Activated T-cell treated with anti-CD3 and anti-CD28 coated beads, Interleukin-2, amount 50 U/mL, for 1 hour (primary cell): ENCODE measurements around the gene SHTN1.

Source experiments
- DNase-seq: peaks from one replicate; pipeline ENCODE4 v3.0.0-alpha.2; 2020

Gene SHTN1

DNA sequence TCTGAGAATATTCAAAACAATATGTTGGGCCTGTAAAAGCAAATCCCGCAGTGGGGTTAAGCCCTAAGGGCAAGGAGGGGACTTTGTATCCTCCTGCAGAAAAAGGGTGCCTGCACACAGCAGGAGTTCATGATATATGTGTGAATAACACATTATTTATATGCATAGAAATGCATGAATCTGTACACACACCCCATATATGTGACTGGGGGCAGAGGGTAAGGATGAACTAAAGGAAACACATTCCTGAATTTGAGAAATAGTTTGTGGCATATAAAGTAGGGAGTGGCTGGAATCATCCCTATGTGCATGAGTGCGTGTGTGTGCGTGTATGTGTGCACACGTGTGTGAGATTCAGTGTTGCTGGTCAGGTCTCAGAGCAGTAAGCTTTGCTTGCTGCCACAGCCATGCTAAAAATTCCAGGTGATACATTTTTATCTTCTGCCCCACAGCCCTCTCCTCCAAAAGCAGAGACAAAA lies 136.8 kb downstream of the SHTN1 start:
- DNase-seq, result no peak

DNA sequence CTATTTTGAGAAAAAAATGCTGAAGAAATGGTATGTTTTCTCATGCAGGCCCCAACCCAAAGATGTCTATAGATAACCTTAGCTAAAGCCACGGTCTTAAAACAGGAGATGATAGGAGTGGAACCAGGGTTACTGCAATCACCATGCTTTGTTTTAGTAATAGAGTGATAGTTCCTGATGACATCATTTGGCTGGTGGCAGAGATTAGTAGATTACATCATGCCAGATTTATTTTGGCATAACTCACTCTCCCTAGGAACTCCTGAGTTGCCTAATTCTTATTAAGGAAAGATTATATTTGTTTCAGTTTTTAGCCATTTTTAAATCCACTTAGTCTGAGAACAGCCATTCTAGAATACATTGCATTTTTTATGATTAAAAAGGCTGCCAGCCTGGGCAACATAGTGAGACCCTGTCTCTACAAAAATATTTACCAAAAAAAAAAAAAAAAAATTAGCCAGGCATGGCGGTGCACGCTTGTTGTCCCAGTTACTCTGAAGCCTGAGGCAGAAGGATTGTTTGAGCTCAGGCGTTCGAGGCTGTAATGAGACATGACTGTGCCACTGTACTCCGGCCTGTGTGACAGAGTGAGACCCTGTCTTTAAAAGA lies 137.9 kb downstream of the SHTN1 start:
- no peak for DNase-seq

DNA sequence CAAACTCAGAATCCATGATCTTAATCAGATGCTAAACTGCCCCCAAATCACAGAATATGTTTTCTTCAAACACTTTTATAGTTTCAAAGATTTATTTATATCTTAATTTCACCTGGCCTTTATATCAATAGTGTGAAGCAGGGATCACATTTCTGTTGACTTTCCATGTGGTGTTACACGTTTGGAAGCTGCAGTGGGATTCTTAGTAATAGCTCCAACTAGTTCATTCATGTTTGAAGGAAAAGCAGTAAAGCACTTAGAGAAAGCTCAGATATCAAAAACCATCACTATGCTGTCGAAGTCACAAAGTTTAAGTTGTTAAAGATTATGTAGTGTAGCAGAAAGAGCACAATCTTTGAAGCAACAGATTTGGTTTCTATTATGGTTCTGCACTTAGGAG lies 138.9 kb downstream of the SHTN1 start:
- DNase-seq, result no peak

DNA sequence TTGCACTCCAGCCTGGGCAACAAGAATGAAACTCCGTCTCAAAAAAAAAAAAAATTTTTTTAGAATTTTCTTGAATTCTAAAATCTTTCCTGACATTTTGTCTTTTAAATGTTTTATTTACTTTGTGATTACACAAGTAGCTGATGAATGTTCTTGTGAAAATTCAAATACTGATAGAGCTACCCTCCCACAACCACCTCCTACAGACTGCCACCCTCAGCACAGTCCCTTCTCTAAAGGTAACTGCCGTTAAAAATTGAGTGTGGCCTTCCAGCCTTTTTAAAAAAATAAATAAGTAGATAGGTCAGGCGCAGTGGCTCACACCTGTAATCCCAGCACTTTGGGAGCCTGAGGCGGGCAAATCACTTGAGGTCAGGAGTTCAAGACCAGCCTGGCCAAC lies 140.6 kb downstream of the SHTN1 start:
- DNase-seq, result no peak

DNA sequence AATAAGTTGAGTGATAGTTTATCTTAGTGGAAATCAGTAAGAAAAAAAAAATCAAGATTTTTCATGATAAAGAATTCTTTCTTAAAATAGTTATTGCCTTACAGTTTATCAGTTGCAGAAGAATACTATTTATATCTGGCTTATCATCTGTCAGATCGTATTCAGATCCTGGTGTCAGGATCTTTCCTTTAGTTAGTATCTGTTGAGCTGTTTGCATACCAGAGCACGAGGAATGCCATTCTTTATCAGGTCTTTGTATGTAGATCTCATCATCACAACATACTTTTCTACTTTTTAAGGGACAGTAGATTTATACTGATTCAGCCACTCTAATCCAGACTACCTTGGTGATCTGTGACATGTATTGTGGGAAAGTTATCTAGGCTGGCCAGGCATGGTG lies 143.2 kb downstream of the SHTN1 start:
- DNase-seq, result no peak

DNA sequence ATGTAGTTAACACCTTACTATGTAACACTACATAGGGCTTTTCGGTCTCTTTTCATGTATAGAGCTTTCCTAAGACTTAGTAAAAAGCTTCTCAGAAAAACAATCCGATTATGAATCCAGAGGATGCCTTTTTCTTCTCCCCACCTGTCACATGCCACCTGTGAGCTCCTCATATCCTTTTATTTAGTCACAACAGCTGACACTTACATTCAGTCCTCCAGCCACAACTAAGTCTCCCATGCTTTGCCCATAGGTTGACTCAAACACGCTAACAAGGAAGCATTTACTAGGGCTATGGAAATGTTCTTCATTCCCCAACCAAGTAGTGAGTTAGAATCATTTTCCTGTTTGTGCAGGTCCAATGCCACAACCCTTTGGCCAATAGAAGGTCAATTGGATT lies 147.8 kb downstream of the SHTN1 start:
- no peak for DNase-seq

DNA sequence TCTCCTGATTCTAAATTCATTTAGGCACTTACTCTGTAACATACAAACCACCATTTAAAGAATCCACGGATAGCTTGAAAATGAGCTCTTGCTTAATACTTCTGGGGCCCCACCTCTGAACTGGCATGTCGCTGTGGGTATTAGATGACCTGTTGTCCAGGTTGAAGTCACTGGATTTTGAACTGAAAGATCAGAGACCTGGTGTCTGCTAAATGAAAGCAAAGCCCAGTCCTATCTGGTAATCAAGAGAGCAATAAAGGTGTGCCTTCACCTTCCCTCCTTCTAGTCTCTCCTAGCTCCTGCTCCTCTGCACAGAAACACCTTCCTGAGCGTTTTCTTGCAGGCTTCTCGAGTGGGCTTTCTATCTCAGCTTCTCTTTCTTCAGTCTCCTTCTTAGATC lies 151.3 kb downstream of the SHTN1 start:
- no peak for DNase-seq

DNA sequence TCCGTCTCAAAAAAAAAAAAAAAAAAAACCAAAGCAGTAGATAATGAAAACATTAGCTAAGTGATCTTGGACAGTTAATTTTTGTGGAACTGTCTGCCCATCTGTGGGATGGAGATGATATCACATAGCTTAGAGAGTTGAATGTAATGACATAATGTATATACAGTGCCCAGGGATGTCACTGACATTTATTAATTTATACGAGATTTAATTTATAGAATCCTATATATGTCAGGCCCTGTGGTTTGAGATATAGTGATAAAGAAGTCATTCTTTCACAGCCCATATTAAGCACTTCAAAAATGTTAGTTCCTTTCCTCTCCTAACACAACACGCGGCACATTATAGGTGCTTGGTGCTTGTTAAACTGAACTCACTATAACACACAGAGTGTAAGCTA lies 151.7 kb downstream of the SHTN1 start:
- no peak for DNase-seq

DNA sequence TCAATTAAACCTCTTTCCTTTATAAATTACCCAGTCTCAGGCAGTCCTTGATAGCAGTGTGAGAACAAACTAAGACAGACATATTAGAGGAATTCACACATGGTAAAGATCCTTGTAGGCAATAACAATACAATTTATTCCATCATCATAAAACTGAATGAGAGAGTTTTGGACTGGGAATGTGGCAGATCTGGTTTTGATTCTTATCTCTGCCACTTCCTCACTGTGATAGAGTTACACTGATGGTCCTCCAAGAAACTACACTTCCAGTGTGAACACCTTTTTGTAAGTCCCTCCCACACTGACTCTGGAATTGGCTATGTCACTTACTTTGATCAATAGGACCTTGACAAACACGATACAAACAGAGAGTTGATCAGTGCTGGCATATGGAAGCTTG lies 152.7 kb downstream of the SHTN1 start:
- DNase-seq, result no peak

DNA sequence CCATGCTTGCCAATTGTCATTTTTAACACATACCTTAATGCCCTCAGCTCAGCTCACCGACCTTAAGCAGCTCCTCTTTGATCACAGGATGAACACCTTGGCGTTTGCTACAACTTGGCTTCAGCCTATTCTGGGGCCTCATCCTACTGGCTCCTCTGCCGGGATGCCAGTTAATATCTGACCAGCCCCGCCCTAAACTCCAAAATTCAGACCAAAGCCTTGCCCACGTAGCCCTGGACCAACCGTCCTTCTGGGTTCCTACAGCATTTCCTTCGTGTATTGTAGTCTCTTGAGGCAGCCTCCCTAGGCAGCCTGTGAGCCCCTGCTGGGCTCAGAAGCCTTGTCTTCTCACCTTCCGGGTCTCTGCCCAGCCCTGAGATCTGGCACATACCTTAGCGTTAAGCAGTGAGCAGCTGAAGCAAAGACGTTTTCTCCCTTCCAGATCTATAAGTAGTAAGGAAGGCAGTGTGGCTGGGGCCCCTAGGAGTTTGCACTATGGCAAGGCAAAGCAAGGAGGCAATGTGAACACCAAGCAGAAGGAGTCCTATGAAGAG lies 154.9 kb downstream of the SHTN1 start:
- no peak for DNase-seq

DNA sequence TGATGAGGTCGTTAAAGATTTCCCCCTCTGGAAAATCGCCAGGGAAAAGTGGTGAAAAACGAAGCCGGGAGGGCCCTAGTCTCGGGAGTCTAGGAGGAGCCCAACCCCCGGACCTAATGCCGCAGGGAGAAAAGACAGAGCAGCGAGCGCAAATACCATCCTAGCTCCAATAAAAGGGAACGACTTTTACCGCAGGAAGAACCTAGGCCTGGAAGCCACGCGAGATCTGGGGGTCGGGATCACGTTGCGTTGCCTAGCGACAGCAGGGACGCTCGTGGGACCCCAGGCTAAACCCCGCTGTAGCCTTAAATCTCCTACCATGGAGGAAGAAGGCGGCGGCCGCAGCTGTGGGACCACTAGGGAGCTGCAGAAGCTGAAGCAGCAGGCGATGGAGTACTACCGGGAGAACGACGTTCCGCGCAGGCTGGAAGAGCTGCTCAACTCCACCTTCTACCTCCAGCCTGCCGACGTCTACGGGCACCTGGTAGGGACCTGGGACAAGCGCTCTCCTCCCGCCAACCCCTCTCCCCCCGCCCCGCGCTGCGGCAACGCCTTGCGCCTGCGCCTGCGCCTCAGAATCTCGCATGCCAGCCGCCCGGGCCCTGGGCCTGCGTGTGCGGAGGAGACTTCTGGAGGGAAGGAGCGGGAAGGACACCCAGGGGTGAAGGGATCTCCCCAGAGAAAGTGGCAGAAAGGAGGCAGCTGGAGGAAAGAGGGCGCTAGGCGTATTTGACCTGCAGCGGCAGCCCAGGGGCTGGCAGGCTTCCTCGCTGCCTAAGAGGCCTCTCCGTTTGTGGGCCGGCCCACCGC lies 155.5 kb downstream of the SHTN1 start, which contains the start of gene ENO4:
Gene ENO4, plus strand, starts transcription at position 252 of the 810 bp plus-strand sequence. Its CDS starts 68 bp downstream, at position 320.
- DNase-seq, result no peak

DNA sequence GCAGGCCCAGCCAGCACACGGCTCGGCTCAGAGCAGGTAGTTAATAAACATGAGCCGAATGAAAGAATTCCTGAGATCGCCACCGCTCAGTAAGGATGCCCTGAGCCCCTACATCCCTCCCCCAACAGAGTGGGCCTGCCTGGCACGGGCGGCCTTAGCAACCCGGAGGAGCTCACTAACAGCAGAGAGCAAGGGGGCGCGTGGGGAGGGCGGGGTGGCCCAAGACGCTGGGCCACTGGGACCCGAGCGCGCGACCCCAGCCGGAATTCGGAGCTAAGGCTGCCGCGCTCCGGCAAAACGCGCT lies 156.1 kb downstream of the SHTN1 start:
- DNase-seq, result no peak

DNA sequence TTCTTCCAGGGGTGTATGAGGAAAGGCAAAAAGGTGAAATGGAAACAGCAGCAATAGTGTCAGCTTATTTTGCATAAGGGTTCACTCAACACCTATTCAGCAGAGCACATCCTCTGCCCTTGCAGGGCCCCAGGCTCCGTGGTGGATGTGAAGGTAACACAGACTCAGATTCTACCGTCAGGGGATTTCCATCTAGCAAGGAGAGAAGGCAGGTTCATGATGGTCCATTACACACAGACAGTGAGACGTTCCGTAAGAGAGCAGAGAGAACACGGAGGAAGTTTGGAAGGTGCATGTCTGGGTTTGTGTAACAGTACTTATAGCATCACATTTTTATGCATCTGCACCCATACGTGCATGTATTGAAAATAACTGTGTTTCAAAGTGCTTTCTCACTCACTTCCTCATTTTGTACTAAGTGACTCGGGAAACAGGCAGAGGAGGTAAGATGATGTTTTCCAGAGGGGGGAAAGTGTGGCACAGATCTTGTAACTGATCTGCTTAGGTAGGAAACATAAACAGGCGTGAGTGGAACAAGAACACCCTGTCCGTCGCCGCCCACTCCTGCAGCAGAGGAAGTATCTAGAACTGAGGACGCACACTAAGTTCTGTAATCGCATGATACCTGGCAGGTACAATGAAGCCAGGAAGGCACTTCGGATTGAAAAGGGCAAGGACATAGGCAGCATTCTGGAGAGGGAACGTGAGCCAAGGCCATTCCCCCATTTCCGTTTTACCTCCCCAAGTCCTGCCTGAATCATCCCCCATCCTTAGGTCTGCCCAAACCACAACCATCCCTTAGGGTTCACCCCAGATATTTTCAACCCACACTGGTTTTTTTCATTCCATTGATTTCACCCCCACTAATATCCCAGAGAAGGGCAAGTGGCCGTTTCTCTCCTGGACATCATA lies 156.7 kb downstream of the SHTN1 start:
- no peak for DNase-seq

DNA sequence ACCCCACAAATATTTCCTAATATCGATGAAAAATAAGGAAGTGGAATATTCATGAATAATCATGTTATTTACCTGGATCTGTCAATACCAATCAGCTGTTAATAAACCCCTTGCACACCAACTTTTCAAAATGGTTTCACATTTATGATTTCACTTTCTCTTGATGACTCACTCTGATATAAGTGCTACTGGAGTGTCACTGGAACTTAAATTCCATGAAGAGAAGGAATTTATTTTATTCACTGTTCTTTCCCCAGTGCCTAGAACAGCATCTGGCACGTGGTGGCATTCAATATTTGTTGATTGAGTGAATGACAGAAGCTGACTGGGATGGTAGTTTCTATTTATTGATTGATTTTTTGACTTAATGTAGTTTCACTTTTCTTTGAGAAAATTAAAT lies 159.2 kb downstream of the SHTN1 start:
- no peak for DNase-seq

DNA sequence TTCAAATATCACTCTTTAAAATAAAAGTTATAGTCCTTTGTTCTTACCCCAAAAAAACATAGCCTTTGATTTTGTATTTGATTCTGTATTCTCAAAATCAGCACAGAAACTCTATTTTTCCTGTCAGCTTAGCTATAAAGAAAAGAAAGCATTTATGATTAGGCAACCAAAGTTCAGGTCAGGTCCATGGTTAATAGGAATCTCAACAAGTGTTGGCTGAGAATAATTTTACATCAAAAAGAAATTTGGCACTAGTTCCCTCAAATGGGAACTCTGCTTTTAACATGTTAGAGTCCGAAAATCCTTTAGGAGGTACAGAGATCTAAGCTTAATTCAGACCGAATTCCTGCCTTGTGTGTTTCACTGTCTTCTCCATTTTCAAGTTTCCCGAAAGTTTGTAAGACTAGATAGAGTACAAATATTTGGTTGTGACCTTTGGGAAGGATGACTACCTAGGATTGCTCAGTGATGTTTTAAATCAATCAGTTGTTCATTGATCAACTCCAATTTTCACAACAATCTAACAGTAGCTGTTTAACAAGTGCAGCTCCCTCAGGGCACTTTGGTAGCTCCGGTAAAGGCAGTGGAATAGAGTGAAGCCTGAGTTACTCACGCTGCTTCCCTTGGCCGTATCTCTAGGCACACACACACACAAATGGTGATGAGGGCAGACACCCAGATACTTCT lies 164.5 kb downstream of the SHTN1 start:
- no peak for DNase-seq

DNA sequence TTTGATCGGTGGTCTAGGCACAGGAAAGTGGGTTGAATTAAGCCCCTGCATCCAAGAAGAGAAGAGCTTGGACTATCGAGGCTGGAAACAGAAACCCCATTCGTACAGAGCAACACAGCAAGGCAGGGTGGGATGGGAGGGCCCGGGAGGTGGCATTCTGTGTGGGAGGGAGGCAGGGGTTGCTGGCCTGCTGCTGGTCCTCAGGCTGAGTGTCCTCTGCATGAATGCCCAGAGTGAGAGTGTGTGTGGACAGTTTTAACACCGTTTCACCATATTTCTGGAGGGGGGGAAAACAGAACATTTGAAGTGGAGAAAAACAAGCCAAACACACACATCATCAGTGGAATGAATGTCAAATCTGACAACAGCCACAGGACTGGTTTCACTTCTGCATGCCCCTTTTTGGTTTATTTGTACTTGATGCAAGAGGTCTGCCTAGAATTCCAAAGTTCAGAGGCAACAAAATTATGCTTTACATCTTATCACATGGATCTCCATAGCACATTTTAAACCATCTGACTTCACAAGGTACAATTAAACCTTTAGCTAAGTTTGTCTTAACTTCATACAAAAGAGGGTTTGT lies 166.8 kb downstream of the SHTN1 start:
- DNase-seq, result no peak

DNA sequence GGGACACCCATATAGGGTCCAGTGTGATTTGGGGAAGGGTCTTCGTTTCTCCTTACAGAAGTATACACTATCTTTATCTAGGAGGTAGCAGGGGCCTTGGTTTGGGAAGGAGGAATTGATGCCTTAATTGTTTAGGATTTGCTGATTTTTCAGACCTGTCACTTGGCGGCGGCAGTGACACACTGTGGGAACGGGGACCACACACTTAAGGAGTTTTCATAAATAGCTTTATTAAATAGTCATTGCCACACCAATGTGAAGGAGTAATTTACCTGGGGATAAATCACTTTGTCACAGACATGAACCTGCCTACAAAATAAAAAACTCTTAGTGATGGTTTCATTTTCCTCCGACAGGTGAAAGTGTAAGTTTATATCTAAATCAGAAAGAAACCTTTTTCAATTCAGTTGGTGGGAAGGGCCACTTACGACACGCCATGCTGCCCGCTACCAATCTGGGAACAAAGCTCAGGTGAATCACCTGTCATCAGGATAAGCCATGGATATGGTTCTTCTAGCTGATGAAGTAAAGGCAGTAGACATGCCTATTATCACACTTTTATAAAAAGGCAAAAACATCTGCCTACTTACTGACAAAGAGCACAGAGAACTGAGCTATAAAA lies 168.0 kb downstream of the SHTN1 start:
- no peak for DNase-seq

DNA sequence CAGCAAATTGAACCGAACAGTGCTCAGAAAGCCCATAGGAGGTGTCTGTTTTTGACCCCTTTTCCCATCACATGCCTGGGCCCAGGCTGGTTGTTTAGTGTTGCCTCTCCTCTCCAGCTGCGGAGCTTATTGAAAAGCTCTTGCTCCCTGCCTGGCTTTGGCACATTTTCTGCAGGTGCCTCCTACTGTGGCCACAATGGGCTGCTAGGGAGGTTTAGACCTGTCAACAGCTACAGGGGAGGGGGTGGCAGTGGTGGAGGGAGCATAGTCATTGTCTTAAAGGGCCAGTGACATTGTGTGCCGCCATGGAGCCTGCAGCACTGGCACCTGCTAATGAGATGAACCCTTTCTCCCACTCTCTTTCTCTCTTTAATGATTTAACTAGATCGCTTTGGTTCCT lies 168.9 kb downstream of the SHTN1 start:
- DNase-seq, result no peak

DNA sequence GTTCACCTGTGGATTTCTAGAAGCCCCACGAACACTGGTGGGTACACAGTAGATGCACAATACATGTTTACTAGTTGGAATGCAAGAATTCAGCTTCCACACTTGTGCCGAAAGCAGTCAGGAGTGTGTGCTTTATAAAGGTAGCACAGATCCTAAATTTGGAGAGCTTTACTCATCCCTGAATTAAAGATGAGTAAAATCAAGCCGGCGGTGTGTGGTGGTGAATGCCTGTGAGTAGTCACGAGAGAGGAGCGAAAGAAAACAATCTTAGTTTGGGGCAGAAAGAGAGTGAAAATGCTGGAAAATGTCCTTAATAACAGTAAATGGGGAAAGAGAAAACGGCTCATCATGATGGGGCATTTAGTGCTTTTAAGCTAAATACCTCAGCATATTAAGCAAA lies 169.3 kb downstream of the SHTN1 start:
- DNase-seq, result no peak

DNA sequence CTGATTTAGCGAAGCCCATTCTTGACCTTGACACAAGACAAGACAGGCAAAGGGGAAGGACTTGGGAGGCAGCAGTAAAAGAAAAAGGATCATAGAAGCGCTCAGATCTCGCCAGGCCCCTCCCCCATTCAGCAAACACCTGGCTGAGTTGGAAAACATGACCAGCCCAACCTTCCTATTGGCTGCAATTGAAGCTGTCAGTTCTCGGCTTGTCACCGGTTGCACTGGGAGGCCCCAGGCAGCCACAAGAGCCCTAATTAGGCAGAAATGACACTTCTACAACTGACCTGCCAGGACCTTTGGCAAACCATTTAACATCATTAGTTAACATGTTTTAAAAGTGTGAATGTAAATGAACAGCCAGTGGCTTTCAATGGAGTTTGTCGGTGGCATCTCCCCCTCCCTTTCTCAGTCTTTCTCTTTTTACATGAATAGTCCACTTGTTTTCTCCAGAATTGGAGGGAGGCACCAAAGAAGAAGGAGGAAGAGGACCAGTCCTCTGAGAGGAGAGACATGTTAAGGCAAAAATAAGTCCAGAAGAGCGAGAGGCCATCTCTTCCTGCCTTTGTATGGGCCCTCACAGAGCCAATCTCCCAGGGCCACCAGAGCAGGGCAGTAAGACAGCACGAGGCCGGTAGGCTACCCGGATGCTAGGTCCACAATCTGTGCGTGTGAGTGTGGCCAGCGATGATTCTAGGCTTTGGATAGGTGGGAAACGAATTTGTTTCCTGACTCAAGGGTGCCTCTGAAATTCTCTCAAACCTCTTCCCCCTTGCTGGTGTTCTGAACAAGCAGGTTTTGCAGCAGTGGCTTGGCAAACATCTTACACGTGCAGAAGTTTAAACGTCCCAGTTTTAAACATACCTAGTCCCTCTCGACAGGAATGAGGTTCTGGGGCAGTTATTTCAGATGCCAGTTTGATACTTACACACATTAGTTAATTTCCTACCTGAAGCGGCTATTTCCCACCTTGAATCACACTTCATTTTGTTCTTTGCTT lies 170.7 kb downstream of the SHTN1 start:
- DNase-seq, result no peak

DNA sequence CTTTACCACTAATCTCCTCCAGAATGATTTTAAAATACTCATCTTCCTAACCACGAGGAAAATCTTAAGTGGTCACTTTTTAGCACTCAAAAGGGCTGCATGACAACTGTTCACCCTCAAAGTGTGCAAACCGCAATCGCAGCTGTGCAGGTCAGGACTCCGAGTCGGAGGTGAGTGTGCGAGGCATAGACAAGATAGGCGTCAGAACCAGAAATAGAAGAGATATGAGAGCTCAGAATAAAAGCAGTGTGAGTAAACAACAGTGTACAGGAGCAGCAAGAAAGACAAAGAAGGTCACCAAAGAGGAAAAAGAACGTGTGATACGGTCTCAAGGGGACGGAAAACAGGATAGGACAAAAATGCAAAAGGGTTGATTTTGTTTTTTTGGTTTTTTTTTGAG lies 173.2 kb downstream of the SHTN1 start:
- DNase-seq, result no peak
